Epithelial cell of esophagus (primary cell): ENCODE data around the gene SYT6.

ENCODE experiments used
- DNase-seq: peaks from one replicate; pipeline ENCODE4 v3.0.0; 2010; ENCODE audit warnings: low read depth
- H3K4me3 ChIP-seq: 2 replicates; pipeline ENCODE4 v1.5.1; 2011; ENCODE audit warnings: mild to moderate bottlenecking, low read length, control low read depth
- TF ChIP-seq, protein P1 (sequence below): IDR thresholded peaks from 2 replicates; pipeline ENCODE4 v1.5.1; 2011; ENCODE audit warnings: low read depth, mild to moderate bottlenecking, low read length, control low read depth, inconsistent platforms; ENCODE audit not compliant: insufficient read depth; ENCODE audit errors: missing control alignments

SYT6 gene

DNA sequence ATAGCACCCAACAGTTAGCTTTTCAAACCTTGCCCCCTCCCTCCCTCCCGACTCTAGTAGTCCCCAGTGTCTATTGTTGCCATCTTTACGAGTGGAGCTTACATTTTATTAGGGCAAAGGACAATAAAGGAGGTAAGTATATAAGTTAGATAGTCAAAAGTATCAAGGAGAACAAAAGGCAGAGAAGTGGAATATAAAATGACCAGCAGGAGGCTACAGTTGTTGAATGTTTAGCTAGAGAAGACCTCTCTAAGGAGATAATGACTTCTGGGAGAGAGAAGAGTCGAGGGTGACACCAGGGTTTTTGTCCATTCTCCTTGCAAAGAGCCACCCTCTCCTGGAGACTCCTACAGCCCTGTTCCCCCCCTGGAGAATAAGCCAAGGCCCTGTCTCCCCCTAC is 48.7 kb downstream of the SYT6 start:
- TF ChIP-seq, protein P1, sequence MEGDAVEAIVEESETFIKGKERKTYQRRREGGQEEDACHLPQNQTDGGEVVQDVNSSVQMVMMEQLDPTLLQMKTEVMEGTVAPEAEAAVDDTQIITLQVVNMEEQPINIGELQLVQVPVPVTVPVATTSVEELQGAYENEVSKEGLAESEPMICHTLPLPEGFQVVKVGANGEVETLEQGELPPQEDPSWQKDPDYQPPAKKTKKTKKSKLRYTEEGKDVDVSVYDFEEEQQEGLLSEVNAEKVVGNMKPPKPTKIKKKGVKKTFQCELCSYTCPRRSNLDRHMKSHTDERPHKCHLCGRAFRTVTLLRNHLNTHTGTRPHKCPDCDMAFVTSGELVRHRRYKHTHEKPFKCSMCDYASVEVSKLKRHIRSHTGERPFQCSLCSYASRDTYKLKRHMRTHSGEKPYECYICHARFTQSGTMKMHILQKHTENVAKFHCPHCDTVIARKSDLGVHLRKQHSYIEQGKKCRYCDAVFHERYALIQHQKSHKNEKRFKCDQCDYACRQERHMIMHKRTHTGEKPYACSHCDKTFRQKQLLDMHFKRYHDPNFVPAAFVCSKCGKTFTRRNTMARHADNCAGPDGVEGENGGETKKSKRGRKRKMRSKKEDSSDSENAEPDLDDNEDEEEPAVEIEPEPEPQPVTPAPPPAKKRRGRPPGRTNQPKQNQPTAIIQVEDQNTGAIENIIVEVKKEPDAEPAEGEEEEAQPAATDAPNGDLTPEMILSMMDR, result no peak
- H3K4me3 ChIP-seq, result no peak overlapping the region
- no peak for DNase-seq

DNA sequence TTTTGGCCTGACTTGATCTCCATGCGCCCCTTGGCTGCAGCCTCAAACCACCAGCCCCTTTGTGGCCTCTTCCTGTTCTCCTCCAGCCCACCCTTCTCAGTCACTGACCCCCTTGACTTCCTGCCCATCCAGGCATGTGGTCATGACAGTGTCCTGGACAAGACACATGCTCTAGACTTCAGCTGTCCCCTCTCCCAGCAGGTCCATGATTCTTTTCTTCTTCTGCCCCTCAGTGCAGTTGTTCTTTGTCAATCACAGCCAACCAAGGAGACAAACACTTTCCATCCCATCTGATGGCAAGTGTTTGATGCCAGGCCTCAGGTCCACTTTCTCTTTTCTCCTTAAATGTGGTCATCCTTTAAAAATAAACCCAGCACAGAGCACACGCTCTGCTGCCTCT is 49.7 kb downstream of the SYT6 start:
- no peak overlapping the region for H3K4me3 ChIP-seq
- TF ChIP-seq, protein P1, result no peak
- DNase-seq, result no peak

DNA sequence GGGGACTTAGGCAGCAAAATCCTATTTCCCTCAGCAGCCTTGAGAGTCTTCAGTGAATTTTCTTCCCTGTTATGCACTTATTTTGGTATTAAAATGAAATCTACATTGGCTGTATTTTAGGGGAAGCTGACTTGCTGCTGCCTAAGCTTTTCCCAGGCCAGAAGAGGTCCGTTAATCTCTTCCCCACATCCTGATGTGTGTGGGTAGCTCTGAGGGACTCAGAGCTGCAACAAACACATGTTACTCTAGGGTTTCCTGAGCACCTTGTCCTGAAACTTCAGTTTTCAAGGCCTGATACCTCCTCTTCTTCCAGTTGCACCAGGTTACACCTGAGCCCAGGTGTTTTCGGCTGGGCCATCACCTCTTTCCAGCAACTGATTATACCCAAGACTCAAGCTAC is 51.5 kb downstream of the SYT6 start:
- H3K4me3 ChIP-seq, result no peak overlapping the region

DNA sequence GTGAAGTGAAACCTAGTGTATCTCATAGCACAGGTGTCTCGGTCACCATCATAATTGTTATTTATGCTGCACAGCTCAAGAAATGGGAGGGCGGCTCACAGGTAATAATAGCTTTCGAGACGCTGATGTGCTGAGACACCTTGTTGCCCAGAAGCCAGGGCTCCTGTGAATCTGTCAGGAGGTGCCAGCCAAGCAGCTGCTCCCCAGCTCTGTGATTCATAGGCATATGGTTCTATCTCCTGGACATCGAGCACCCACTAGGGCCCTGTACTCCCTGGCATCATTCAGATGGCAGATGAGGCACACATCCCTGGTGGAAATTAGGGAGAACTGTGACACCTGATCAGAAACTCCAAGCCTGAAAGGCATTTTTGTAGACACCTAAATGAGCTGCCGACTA is 53.5 kb downstream of the SYT6 start:
- H3K4me3 ChIP-seq, result no peak overlapping the region
- DNase-seq, result no peak
- TF ChIP-seq, protein P1, result no peak

More for the DNA sequence above, 51.5 kb downstream of the SYT6 start:
- DNase-seq, result no peak
- TF ChIP-seq, protein P1, result no peak

DNA sequence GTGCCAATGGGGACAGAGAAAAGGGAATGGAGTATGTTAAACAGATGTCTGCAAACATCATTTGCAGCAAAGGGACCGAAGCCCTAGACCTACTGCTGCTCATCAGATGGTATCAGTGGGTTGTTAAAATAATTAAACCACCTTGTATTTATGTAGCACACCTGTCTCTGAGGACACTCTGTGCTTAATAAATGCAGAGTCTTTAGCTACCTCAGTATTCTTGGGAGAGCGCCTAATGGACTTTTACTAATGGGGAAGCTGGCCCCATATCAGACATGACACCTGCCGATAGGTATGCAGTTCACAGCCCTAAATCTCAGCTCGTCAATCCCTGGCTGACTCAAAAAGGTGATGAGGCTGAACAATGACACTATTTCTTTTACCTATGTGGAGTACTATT is 54.4 kb downstream of the SYT6 start:
- TF ChIP-seq, protein P1, result no peak
- H3K4me3 ChIP-seq, result no peak overlapping the region

DNA sequence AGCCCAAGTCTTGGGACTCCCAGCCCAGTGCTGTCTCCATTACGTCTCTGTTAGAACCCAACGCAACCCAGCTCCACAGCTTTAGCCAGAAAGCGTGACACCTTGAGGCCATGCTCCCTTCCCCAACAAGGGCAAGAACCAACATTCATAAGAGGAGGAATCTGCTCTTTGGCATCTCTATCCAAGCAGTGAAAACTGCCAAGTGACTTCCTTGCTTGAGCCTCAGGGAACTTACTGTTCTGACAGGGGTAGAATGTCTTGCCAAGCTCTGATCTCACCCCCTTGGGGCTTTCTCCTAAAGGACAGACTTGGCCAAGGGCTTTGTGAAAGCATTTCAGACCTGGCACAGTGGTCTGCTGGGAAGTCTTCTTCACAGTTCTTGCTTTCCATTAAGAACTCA is 56.6 kb downstream of the SYT6 start:
- no peak for DNase-seq
- TF ChIP-seq, protein P1, result no peak
- no peak overlapping the region for H3K4me3 ChIP-seq

More for the DNA sequence above, 54.4 kb downstream of the SYT6 start:
- DNase-seq, result no peak

DNA sequence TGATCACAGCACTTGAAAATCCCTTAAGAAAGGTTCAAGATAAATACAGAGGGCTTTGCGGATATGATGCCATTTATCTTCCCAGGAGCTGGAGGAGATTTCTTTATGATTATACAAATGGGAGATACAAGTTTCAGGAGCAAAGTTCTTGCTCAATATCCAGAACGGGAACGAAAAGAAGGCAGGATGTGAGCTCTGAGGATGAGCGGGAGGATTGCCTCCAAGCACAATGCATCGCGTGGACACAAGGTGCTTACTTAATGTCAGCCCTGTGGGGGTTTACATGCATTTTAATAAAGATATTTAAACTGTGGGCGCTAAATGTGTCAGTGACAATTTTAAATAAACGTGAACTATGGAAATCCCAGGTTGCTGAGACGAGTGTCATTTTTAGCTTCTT is 59.0 kb downstream of the SYT6 start:
- TF ChIP-seq, protein P1, result no peak
- no peak for DNase-seq
- no peak overlapping the region for H3K4me3 ChIP-seq
